Measurements from ENCODE around the gene ATP6V0B.

ATP6V0B gene

DNA sequence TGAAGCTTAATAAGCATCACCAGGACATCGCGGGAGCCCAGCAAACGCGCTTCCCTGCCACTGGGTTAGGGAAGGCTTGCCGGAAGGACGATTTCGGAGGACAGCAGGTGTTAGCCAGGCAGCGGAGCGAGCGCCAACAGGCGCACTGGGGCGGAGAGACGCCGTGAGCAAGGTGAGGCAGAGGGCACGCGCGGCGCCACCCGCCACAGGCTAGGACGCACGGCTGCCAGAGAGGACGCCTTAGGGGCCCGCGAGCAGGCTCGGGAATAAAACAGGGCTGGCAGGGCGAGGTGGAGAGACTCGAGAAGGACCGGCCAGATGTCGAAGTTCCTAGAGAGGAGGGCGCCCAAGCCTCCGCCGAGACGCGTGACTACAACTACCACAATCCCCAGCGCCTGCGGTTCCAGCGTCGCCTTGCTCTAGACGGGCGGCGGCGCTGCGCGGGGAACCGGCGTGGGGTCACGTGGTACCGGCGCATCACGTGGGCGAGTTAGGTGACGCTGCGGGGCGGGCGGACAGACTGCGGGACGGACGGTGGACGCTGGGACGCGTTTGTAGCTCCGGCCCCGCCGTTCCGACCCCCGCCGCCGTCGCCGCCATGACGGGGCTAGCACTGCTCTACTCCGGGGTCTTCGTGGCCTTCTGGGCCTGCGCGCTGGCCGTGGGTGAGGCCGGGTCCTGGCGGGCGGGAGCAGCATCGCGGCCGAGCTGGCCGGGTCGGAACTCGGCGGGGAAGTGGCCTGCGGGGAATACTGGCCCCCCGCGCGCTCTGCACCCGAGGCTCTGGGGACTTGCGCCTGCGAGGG, at the start of gene ATP6V0B:
Gene ATP6V0B (plus strand): TSS at position 518 of the 806 bp plus-strand sequence. CDS start 81 bp downstream, at position 599.
- DNase-seq, result peak; percentile 96

DNA sequence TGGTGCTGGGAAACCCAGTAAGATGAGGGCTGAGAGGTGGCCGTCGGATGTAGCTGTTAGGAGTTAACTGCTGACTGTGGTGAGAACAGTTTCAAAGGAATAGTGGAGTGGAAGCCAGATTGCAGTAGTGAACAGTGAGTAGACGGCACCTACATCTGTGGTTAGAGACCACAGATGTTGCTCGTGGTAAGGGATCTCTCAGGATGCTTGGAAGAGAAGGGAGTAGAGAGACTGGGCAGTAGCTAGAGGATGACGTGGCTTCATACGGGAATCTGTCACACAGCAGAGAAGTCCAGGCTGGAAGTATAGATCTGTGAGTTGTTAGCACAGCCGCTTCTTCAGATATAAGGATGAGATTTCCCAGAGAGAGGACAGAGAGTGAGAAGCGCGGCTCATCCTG, 48.9 kb upstream of the ATP6V0B start:
- DNase-seq, result no peak

- no peak for DNase-seq
These were observed 44.4 kb upstream of the ATP6V0B start for GRCh38 chr1:43930168-43930948.

DNA sequence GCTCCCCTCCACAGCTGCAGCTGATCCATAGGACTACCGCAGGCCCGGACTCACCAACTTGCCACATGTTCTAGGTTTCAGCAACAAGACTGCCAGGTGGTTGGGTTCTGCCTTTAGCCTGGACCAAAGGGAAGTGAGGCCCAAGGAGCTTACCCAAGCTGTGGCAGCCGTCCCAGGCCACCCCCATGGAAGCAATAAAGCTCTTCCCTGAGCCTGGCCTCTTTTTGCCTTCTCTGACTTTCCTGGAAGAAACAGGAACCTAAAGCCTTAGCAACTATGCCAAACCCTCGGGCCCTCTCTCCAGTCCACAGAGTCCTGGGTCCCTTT, 43.8 kb upstream of the ATP6V0B start:
- DNase-seq, result no peak

- DNase-seq, result no peak
These were observed 42.8 kb upstream of the ATP6V0B start for GRCh38 chr1:43931711-43932660.

DNA sequence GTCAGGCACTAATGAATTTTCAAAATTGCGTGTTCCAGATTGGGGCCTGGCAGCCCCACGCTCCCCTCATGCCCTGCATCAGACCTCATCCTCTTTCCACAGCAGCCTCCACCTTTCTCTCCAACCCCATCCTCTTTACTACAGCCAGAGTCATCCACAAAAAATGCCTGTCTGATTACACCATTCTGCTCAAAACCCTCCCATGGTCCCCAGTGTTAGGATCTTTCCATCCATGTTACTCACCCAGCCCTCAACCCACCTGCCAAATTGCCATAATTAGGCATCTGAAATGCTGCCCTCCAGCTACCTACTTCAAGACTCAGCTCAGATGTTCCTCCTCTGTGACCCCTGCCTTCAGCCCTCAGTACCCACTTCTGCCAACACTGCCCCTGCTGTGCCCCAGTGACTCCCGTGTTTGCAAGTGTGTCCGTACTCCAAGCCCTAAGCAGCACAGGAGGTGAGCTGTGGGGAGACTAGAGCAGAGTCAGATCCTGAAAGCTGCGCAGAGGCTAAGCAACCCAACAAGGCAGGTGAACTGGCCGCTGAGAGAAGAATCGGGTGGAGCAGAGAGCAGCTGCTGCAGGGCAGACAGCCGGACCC, 41.9 kb upstream of the ATP6V0B start:
- DNase-seq, result peak; percentile 73

- peak; percentile 73 for DNase-seq
These were observed 41.2 kb upstream of the ATP6V0B start, which contains the start of gene ARTN for GRCh38 chr1:43933386-43934100. Gene ARTN, plus strand, starts transcription at chr1:43933801. Its CDS starts 1,856 bp downstream, at chr1:43935657.

DNA sequence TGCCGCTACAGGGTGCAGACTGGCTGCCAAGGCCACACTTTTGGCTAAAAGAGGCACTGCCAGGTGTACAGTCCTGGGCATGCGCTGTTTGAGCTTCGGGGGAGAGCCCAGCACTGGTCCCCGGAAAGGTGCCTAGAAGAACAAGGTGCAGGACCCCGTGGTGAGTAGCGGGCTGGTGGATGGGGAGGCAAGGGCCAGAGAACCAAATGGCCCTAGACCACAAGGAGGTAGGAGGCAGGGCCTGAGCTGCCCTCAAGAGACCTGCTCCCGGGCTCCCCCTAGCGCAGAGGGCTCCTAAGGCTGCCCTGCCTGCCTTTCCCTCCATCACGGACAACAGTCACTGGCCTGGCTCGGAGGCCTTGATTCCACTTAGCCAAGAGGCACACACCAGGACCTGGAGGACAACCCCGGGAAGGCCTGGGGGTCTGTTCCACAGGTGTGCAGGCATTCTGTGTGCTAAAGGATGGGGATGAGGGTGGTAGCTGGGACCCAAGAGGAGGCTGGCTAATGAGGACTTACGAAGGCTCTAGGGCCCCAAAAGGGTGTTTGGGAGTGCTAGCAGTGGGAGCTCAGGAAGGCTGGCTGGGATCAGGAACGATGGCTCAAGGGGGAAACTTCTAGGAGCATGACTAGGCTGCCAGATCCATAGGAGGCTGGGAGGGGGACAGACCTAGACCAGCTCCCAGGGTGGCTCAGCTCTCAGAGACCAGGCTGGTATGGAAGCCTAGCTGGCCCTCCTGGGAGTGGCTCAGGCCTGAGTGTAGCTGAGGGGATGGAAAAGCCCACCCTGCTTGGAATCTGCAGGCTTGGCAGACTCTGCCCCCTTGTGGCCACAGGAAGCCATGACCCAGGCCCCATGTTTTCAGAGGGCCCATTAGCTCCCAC, 40.4 kb upstream of the ATP6V0B start:
- DNase-seq, result peak; percentile 74

DNA sequence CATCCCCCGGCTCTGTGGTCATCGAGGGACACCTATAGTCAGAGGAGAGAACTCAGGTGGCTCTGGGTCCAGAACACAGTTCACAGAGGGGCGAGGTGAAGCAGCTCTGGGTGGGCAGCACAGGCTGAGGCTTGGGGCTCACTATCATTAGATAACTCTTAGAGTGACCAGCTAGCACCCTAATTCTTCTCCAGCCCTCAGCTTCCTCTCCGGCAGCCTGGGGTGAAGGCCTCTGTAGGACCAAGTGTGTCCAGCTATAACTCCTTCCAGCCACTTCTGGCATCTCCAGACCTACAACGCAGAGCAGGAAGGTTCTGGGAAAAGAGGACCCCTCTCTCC, 39.8 kb upstream of the ATP6V0B start:
- DNase-seq, result no peak

DNA sequence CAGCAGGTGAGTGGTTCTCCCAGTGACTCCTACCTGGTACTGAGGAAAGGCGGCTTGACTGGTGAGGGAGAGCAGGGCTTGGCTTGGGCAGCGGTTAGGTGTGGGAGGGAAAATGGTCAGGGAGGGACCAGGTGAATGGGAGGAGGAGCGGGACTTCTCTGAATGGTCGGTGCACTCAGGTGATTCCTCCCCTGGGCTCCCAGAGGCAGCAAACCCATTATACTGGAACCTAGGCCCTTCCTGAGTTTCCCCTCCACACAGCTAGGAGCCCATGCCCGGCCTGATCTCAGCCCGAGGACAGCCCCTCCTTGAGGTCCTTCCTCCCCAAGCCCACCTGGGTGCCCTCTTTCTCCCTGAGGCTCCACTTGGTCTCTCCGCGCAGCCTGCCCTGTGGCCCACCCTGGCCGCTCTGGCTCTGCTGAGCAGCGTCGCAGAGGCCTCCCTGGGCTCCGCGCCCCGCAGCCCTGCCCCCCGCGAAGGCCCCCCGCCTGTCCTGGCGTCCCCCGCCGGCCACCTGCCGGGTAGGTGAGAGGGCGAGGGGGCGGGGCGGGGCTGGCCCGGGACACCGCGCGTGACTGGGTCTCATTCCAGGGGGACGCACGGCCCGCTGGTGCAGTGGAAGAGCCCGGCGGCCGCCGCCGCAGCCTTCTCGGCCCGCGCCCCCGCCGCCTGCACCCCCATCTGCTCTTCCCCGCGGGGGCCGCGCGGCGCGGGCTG, 38.9 kb upstream of the ATP6V0B start:
- DNase-seq, result no peak

GRCh38 chr1:43936431-43937151, 38.2 kb upstream of the ATP6V0B start:
- no peak for DNase-seq

DNA sequence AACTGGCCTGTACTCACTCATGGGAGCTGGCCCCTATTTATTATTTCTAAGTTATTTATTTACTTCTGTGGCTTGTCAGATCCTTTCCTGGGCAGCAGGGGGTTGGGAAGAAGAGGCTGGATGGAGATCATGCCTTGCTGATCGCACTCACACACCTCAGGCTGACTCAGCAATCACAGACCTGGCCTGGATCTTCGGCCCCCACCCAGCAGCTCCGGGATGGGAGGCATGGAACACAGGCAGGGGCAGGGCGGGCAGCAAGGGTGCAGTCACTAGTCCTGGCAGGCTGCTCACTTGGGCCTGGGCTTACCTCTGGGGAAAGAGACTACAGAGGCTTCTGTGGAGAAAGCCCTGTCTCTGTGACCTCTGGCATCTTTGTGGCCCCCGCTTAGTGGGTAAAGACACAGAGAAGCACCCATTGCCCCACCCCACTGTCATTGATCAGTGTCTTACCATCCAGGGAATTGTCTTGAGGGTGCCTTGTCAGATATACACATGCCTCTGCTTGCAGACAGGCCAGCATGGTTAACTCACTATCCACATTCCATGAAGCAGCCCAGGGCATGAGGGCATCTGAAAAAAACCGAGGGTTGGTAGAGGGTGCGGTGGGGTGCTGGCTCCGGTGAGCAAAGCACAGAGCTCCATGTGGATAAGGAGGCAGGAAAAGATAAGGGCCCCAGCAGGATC, 37.4 kb upstream of the ATP6V0B start:
- DNase-seq, result no peak

GRCh38 chr1:43938383-43938782, 36.4 kb upstream of the ATP6V0B start:
- DNase-seq, result no peak

DNA sequence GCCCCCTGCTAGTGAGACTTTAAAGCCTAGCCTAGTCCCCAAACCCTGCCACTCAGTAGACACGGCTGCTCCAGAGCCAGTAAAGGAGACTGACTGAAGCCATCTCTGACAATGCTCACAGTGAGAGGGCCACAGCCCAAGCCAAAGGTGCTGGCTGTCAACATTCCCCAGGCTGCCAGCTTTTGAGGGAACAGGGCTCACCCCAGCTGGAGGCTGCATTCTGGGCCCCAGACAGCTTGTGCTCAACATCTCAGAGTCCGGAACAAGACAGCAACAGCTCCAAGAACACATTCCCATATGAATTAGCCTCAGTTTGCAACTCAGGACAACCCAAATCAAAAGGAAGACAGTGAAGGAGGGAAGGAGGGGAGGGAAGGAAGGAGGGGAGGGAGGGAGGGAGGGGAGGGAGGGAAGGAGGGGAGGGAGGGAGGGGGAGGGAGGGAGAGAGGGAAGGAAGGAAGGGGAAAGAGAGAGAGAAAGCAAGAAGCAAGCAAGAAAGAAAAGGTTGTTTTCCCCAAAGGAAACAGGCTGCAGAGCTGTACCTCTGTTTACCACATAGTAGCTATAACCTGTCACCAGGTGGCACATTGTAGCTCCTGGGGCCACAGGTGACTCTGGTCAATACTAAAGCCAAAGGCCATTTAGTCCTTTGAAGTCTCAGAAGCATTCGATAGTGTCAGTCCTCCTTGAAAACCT, 35.7 kb upstream of the ATP6V0B start:
- no peak for DNase-seq

GRCh38 chr1:43942411-43942810, 32.3 kb upstream of the ATP6V0B start:
- DNase-seq, result no peak

DNA sequence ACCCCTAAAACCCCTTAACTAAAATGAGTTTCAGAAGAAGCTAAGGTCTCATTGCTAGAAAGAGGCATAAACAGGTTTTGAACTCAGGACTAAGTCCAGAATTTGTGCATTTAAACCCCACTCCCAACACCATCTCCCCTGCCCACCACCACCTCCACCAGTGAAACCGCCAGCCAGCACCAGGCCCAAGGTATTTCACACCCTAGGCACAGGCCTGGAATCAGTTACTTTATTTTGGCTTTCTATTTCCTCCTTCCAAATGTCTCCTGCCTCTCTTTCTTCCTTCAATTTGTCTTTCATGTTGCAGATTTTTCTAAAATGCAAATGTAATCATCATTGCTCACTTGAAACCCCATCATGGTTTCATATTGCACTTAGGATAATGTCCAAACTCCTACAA, 29.9 kb upstream of the ATP6V0B start:
- no peak for DNase-seq

GRCh38 chr1:43945674-43946235, 29.0 kb upstream of the ATP6V0B start:
- DNase-seq, result peak; percentile 16

Data from NCI-H2171 treated with DMSO at 0.1 percent for 48 hours (cell line).